WI38 (cell line): Measurements from ENCODE around the gene PEX13.

ENCODE experiments used
- H3K4me3 ChIP-seq: 2 replicates; pipeline ENCODE4 v1.5.1; 2011; ENCODE audit warnings: low read depth, mild to moderate bottlenecking, control low read depth, low read length
- TF ChIP-seq, protein P1 (sequence below): IDR thresholded peaks from 2 replicates; pipeline ENCODE4 v1.5.1; 2012; ENCODE audit warnings: low read depth, mild to moderate bottlenecking, control low read depth, low read length

PEX13 gene

DNA sequence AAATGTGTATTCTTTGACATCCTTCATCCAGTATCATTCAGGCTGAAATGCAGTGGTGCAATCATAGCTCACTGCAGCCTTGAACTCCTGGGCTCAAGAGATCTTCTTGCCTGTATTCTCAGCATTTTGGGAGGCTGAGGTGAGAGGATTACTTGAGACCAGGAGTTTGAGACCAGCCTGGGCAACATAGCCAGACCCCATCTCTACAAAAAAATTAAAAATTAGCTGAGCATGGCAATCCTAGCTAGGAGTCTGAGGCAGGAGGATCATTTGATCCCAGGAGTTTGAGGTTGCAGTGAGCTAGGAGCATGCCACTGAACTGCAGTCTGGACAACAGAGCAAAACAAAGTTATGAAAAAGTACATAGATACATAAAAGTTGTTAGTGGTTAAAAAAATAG lies 72.3 kb downstream of the PEX13 start:
- TF ChIP-seq, protein P1, sequence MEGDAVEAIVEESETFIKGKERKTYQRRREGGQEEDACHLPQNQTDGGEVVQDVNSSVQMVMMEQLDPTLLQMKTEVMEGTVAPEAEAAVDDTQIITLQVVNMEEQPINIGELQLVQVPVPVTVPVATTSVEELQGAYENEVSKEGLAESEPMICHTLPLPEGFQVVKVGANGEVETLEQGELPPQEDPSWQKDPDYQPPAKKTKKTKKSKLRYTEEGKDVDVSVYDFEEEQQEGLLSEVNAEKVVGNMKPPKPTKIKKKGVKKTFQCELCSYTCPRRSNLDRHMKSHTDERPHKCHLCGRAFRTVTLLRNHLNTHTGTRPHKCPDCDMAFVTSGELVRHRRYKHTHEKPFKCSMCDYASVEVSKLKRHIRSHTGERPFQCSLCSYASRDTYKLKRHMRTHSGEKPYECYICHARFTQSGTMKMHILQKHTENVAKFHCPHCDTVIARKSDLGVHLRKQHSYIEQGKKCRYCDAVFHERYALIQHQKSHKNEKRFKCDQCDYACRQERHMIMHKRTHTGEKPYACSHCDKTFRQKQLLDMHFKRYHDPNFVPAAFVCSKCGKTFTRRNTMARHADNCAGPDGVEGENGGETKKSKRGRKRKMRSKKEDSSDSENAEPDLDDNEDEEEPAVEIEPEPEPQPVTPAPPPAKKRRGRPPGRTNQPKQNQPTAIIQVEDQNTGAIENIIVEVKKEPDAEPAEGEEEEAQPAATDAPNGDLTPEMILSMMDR = no peak

DNA sequence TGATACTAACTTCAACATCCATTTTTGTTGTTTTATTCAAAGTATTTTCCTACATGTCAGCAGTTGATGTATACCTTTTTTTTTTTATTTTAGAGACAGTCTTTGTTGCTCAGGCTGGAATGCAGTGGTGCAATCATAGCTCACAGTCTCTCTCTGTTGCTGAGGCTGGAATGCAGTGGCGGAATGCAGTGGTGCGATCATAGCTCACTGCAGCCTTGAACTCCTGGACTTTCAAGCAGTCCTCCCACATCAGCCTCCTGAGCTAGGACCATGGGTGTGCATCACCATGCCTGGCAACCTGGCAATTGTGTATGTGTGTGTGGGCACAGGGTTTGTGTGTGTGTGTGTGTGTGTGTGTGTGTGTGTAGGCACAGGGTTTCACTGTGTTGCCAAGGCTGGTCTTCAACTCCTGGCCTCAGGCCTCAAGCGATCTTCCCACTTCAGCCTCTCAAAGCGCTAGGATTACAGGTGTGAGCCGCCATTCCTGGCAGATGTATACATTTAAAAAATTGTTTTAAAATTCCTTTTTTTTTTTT lies 72.9 kb downstream of the PEX13 start:
- TF ChIP-seq, protein P1 = no peak

More for the DNA sequence above, 72.3 kb downstream of the PEX13 start:
- H3K4me3 ChIP-seq = no peak overlapping the region

DNA sequence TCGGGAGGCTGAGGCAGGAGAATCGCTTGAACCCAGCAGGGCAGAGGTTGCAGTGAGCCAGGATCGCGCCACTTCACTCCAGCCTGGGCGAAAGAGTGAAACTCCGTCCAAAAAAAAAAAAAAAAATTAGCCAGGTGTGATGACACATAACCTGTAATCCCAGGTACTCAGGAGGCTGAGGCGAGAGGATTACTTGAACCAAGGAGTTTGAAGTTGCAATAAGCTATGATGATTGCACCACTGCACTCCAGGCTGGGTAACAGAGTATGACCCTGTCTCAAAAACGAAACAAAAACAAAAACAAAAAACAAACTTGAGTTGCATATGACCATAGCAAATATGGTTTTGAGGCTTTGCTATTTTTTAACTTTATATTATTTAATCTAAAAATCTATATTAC lies 74.0 kb downstream of the PEX13 start:
- TF ChIP-seq, protein P1 = no peak

More for the DNA sequence above, 72.9 kb downstream of the PEX13 start:
- no peak overlapping the region for H3K4me3 ChIP-seq

DNA sequence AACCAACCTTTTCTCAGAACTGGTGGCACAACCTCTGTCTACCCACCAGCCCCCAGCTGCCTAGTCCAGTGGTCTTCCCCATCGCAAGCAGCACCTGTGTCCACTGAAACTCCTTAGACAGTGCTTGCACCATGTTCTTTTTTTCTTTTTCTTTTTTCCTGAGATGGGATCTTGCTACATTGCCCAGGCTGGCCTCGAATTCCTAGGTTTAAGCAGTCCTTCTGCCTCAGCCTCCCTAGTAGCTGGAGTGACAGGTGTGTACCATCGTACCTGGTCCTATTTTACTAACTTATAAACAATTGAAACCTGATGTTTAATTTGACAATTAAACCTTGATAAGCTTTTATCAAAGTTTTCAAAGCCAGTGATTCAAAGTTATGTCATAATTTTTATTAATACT lies 78.9 kb downstream of the PEX13 start:
- no peak overlapping the region for H3K4me3 ChIP-seq
- TF ChIP-seq, protein P1 = no peak

More for the DNA sequence above, 74.0 kb downstream of the PEX13 start:
- H3K4me3 ChIP-seq = no peak overlapping the region

DNA sequence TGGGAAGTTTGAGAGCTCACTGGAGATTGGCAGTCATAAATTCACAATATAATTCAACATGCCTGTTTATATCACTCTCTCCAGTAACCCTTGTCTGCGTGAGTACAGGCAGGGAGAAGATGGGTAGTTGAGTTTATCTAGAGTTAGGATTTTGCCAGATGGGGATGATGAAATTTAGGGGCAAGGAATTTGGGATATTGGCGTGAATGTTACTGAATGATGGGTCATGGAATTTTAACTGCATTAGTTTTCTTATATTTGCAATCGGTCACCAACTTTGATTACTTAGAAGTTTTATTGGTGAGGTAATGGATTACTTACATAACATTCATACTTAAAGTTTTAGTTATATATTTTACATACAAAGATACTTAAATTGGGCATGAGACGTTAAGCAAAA lies 83.3 kb downstream of the PEX13 start:
- TF ChIP-seq, protein P1 = no peak
- H3K4me3 ChIP-seq = no peak overlapping the region
